Stomach smooth muscle (tissue), 2 donors: Measurements from ENCODE around the gene PEF1.

Source experiments
- H3K27ac ChIP-seq: one replicate; pipeline ENCODE4 v1.7.0; 2013; ENCODE audit warnings: mild to moderate bottlenecking, low read length, inconsistent platforms
- H3K27me3 ChIP-seq, 2 donors: one replicate each; pipeline ENCODE4 v1.7.0; 2013; ENCODE audit warnings: low read length in 2 of 2; ENCODE audit not compliant: insufficient read depth in 2 of 2, control insufficient read depth in 1 of 2
- H3K36me3 ChIP-seq, 2 donors: one replicate each; pipeline ENCODE4 v1.7.0; 2013; ENCODE audit warnings: low read length in 2 of 2; ENCODE audit not compliant: control insufficient read depth in 2 of 2, insufficient read depth in 2 of 2
- H3K4me1 ChIP-seq: one replicate; pipeline ENCODE4 v1.7.0; 2013; ENCODE audit warnings: low read length; ENCODE audit not compliant: control insufficient read depth, insufficient read depth
- H3K4me3 ChIP-seq, 2 donors: one replicate each; pipeline ENCODE4 v1.7.0; 2013; ENCODE audit warnings: low read length in 2 of 2
- H3K9ac ChIP-seq, 2 donors: one replicate each; pipeline ENCODE4 v1.7.0; 2013; ENCODE audit warnings: low read length in 2 of 2, mild to moderate bottlenecking in 1 of 2
- H3K9me3 ChIP-seq, 2 donors: one replicate each; pipeline ENCODE4 v1.7.0; 2013; ENCODE audit warnings: low read length in 2 of 2; ENCODE audit not compliant: control insufficient read depth in 2 of 2
- donor health status: healthy.
- donor health status: Pancreatic carcinoma.

Gene PEF1

GRCh38 chr1:31672986-31673385 is 28.3 kb upstream of the PEF1 start:
- H3K4me1 ChIP-seq: peaks cover 73% of the 10 kb centered on the region
- H3K9ac ChIP-seq: peak overlapping the region in 1 of 2 donors; percentile 58
- H3K4me3 ChIP-seq: no peak overlapping the region
- H3K27ac ChIP-seq: peak overlapping the region; percentile 85
- no peaks in the 10 kb centered on the region for H3K27me3 ChIP-seq
- H3K36me3 ChIP-seq: peaks cover 0 to 4% of the 10 kb centered on the region in 2 donors
- no peaks in the 10 kb centered on the region for H3K9me3 ChIP-seq

- Histone ChIP-seq H3K4me1 (peaks cover 86% of the 10 kb centered on the region), H3K27ac (peak overlapping the region; percentile 85), H3K36me3 (peaks cover 0 to 4% of the 10 kb centered on the region in 2 donors), H3K27me3 (no peaks in the 10 kb centered on the region), H3K4me3 (no peak overlapping the region), H3K9ac (no peak overlapping the region), H3K9me3 (no peaks in the 10 kb centered on the region)
Observed at GRCh38 chr1:31671561-31672201, 27.0 kb upstream of the PEF1 start.

- Histone ChIP-seq H3K4me3 (peak overlapping the region; percentile 10 to 63), H3K9ac (peak overlapping the region in 1 of 2 donors; percentile 69), H3K9me3 (no peaks in the 10 kb centered on the region), H3K27me3 (no peaks in the 10 kb centered on the region), H3K27ac (peak overlapping the region; percentile 85), H3K4me1 (peaks cover 91% of the 10 kb centered on the region), H3K36me3 (peaks cover 0 to 4% of the 10 kb centered on the region in 2 donors)
Observed at GRCh38 chr1:31671147-31671546, 26.5 kb upstream of the PEF1 start.

GRCh38 chr1:31670593-31670964 is 25.9 kb upstream of the PEF1 start:
- H3K36me3 ChIP-seq: peaks cover 0 to 4% of the 10 kb centered on the region in 2 donors
- H3K4me3 ChIP-seq: peak overlapping the region; percentile 63 to 70
- no peaks in the 10 kb centered on the region for H3K9me3 ChIP-seq
- peak overlapping the region; percentile 58 to 69 for H3K9ac ChIP-seq
- H3K27ac ChIP-seq: peak overlapping the region; percentile 85
- no peaks in the 10 kb centered on the region for H3K27me3 ChIP-seq
- peaks cover 96% of the 10 kb centered on the region for H3K4me1 ChIP-seq

GRCh38 chr1:31669786-31670592 is 25.3 kb upstream of the PEF1 start:
- Histone ChIP-seq H3K36me3 (peaks cover 0 to 7% of the 10 kb centered on the region in 2 donors), H3K4me3 (peak overlapping the region; percentile 63 to 70), H3K27me3 (no peaks in the 10 kb centered on the region), H3K4me1 (peaks cover 94% of the 10 kb centered on the region), H3K9me3 (no peaks in the 10 kb centered on the region), H3K27ac (peak overlapping the region; percentile 85), H3K9ac (peak overlapping the region; percentile 58 to 69)

GRCh38 chr1:31669433-31669785 is 24.7 kb upstream of the PEF1 start:
- H3K27me3 ChIP-seq: no peaks in the 10 kb centered on the region
- peak overlapping the region; percentile 63 to 70 for H3K4me3 ChIP-seq
- peak overlapping the region; percentile 58 to 69 for H3K9ac ChIP-seq
- H3K4me1 ChIP-seq: peaks cover 89% of the 10 kb centered on the region
- no peaks in the 10 kb centered on the region for H3K9me3 ChIP-seq
- peak overlapping the region; percentile 85 for H3K27ac ChIP-seq
- peaks cover 3 to 9% of the 10 kb centered on the region in 2 donors for H3K36me3 ChIP-seq

GRCh38 chr1:31668303-31668883 is 23.7 kb upstream of the PEF1 start:
- Histone ChIP-seq H3K4me3 (no peak overlapping the region), H3K9me3 (no peaks in the 10 kb centered on the region), H3K27me3 (no peaks in the 10 kb centered on the region), H3K9ac (no peak overlapping the region), H3K27ac (no peak overlapping the region), H3K36me3 (peaks cover 3 to 9% of the 10 kb centered on the region in 2 donors), H3K4me1 (peaks cover 83% of the 10 kb centered on the region)

- Histone ChIP-seq H3K36me3 (peaks cover 3 to 11% of the 10 kb centered on the region in 2 donors), H3K27me3 (no peaks in the 10 kb centered on the region), H3K4me1 (peaks cover 71% of the 10 kb centered on the region), H3K4me3 (no peak overlapping the region), H3K27ac (peak overlapping the region; percentile 53), H3K9ac (peak overlapping the region in 1 of 2 donors; percentile 13), H3K9me3 (no peaks in the 10 kb centered on the region)
Observed at GRCh38 chr1:31667065-31667785, 22.5 kb upstream of the PEF1 start.

GRCh38 chr1:31666263-31666963 is 21.7 kb upstream of the PEF1 start:
- H3K4me1 ChIP-seq: peaks cover 63% of the 10 kb centered on the region
- H3K36me3 ChIP-seq: peaks cover 3 to 7% of the 10 kb centered on the region in 2 donors
- peak overlapping the region; percentile 24 to 36 for H3K9ac ChIP-seq
- peak overlapping the region; percentile 53 for H3K27ac ChIP-seq
- H3K9me3 ChIP-seq: no peaks in the 10 kb centered on the region
- peak overlapping the region in 1 of 2 donors; percentile 22 for H3K4me3 ChIP-seq
- H3K27me3 ChIP-seq: no peaks in the 10 kb centered on the region
